ENCODE results near the gene PRR27. TPM values are rescaled to one million over a fixed set of nuclear protein-coding genes. Genes with fewer than 3 reads are reported as not detected.
"Not testable (repeated sequence)": the region's sequence is repeated elsewhere in the genome, so short reads cannot be mapped to it uniquely, and the experiment has no call there.

The PRR27 gene
- total RNA-seq, 1 donor from 2014 or later, result not detected

- DNase-seq, result no peak
Measured at GRCh38 chr4:70203601-70204000, 49.6 kb downstream of the PRR27 start.

GRCh38 chr4:70212752-70213151, 58.7 kb downstream of the PRR27 start:
- DNase-seq, result not testable (repeated sequence)

Other genes starting within 250 kb of the PRR27 start
- gene CSN1S1, start 223.2 kb upstream of the PRR27 start, total RNA-seq, result not detected
- not detected for gene CSN2, start 188.5 kb upstream of the PRR27 start, total RNA-seq
- gene STATH, start 158.3 kb upstream of the PRR27 start, total RNA-seq, result not detected
- not detected for gene HTN3, start 125.8 kb upstream of the PRR27 start, total RNA-seq
- not detected for gene HTN1, start 103.8 kb upstream of the PRR27 start, total RNA-seq
- gene ODAM, start 41.5 kb downstream of the PRR27 start, total RNA-seq, result not detected
- not detected for gene FDCSP, start 71.9 kb downstream of the PRR27 start, total RNA-seq
- gene CSN3, start 88.4 kb downstream of the PRR27 start, total RNA-seq, result not detected
- not detected for gene CABS1, start 180.7 kb downstream of the PRR27 start, total RNA-seq
- gene SMR3A, start 206.5 kb downstream of the PRR27 start, total RNA-seq, result not detected
- gene SMR3B, start 228.9 kb downstream of the PRR27 start, total RNA-seq, result not detected
- gene OPRPN, start 243.7 kb downstream of the PRR27 start, total RNA-seq, result not detected